Measurements from ENCODE around the gene CLEC4E.

CLEC4E gene

DNA sequence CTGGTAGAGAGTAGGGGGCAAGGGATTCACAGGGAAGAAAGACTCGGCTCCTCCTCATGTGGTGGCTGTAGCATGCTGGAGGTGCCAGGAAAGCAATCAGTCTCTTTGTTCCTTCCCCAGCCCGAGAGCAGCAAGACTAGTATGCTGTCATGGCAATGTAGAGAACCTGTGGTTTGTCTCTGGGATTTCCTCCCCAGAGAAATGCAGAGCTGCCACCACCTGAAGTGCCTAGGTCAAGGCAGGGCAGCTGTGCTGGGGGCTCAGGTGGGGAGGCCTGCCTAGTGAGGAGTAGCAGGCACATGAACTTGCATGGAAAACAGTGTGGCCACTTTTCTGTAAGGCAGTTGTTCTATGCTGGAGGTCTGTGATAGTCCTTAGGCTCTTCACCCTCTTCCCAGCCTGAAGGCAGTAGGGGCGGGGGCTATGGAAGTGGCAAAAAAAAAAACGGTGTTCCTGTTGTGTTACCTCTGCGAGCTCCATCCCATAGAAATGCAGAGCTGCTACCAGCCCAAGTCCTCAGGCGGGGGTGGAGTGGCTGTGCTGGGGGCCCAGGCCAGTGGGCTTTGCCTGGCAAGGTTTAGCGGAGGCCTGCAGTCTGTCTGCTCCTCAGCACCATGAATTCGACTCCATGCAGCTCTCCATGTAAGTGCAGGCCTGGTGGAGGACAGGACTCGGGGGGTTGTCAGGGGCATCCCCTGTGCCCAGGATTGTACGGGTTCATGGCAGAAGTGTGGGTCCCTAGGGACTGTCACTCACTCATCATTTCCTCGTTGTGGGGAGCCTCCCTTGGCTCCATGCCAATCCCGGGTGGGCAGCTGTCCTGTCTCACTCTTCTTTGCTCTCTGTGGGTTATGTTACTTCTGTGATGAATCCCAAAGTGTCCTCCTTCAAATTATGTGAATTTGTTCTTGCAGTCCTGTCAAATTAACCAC lies 31.5 kb downstream of the CLEC4E start:
- Histone ChIP-seq H3K27me3 (ENCODE audit: insufficient read depth, low read depth, severe bottlenecking) (no peaks in the 10 kb centered on the region), H3K4me3 (ENCODE audit: low read depth, low read length) (no peak overlapping the region), H3K36me3 (no peaks in the 10 kb centered on the region), H3K9me3 (ENCODE audit: severe bottlenecking) (no peaks in the 10 kb centered on the region), H3K27ac (no peak overlapping the region)
- TF ChIP-seq, protein P1, sequence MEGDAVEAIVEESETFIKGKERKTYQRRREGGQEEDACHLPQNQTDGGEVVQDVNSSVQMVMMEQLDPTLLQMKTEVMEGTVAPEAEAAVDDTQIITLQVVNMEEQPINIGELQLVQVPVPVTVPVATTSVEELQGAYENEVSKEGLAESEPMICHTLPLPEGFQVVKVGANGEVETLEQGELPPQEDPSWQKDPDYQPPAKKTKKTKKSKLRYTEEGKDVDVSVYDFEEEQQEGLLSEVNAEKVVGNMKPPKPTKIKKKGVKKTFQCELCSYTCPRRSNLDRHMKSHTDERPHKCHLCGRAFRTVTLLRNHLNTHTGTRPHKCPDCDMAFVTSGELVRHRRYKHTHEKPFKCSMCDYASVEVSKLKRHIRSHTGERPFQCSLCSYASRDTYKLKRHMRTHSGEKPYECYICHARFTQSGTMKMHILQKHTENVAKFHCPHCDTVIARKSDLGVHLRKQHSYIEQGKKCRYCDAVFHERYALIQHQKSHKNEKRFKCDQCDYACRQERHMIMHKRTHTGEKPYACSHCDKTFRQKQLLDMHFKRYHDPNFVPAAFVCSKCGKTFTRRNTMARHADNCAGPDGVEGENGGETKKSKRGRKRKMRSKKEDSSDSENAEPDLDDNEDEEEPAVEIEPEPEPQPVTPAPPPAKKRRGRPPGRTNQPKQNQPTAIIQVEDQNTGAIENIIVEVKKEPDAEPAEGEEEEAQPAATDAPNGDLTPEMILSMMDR (IDR thresholded peaks at IDR 0.05; ENCODE audit: low read depth, low read length), result no peak
- DNase-seq, result no peak

DNA sequence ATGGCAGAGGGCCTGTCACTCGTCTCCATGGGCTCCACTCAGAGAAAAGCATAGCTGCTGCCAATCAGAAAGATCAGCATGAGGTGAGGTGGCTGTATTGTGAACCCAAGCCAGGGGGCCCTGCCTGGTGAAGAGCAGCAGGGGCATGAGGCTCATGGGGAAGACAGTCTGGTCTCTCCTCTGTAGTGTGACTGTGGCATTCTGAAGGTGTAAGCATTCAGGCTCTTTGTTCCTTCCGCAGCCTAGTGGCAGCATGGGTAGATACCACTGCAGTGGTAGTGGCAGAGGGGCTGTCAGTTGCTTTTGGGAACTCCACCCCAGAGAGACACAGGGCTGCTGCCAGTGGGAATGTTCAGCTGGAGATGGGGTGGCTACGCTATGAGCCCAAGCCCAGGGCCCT lies 32.5 kb downstream of the CLEC4E start:
- H3K36me3 ChIP-seq, result no peaks in the 10 kb centered on the region
- TF ChIP-seq, protein P1 (IDR thresholded peaks at IDR 0.05; ENCODE audit: low read depth, low read length), result no peak
- DNase-seq, result no peak
- no peak overlapping the region for H3K4me3 ChIP-seq (ENCODE audit: low read depth, low read length)
- no peaks in the 10 kb centered on the region for H3K9me3 ChIP-seq (ENCODE audit: severe bottlenecking)
- H3K27ac ChIP-seq, result no peak overlapping the region
- H3K27me3 ChIP-seq (ENCODE audit: insufficient read depth, low read depth, severe bottlenecking), result no peaks in the 10 kb centered on the region

DNA sequence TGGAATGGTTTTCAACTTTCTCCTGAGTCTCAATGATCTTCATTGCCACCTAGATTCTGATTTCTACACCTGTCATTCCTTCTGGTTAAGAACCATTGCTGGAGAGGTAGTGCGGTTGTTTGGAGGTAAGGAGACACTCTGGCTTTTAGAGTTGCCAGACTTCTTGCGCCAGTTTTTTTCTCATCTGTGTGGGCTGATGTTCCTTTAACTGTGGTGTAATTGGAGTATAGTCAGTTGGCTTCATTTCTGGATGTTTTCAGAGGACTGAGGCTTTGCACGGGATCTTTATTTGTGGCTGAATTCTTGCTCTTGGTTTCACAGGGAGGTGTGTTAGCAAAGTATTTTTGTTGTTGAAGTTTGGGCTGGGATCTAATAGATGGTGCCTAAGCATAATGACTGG lies 33.1 kb downstream of the CLEC4E start:
- Histone ChIP-seq H3K27me3 (ENCODE audit: insufficient read depth, low read depth, severe bottlenecking) (no peaks in the 10 kb centered on the region), H3K4me3 (ENCODE audit: low read depth, low read length) (no peak overlapping the region), H3K36me3 (no peaks in the 10 kb centered on the region), H3K27ac (no peak overlapping the region), H3K9me3 (ENCODE audit: severe bottlenecking) (no peaks in the 10 kb centered on the region)
- no peak for DNase-seq
- TF ChIP-seq, protein P1 (IDR thresholded peaks at IDR 0.05; ENCODE audit: low read depth, low read length), result no peak

DNA sequence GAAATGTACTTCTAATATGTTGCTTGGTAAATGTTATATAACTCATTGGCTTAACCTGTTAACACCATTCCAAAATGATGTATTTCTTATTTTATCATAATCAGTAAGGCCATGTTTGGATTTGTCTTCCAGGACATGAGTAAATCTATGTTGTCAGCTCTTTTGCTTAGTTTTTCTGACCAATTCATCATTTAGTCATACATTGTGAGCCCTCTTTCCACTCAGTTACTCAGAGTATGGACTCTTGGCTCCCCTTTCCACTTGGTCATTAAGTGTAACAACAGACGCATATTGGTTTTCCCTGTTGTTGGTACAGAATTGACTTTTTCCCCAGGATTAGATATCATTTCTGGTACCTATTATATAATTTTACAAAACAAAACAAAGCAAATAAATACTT lies 36.4 kb downstream of the CLEC4E start:
- DNase-seq, result no peak
- no peak overlapping the region for H3K4me3 ChIP-seq (ENCODE audit: low read depth, low read length)
- TF ChIP-seq, protein P1 (IDR thresholded peaks at IDR 0.05; ENCODE audit: low read depth, low read length), result no peak
- no peaks in the 10 kb centered on the region for H3K9me3 ChIP-seq (ENCODE audit: severe bottlenecking)
- no peak overlapping the region for H3K27ac ChIP-seq
- no peaks in the 10 kb centered on the region for H3K27me3 ChIP-seq (ENCODE audit: insufficient read depth, low read depth, severe bottlenecking)
- H3K36me3 ChIP-seq, result no peaks in the 10 kb centered on the region

DNA sequence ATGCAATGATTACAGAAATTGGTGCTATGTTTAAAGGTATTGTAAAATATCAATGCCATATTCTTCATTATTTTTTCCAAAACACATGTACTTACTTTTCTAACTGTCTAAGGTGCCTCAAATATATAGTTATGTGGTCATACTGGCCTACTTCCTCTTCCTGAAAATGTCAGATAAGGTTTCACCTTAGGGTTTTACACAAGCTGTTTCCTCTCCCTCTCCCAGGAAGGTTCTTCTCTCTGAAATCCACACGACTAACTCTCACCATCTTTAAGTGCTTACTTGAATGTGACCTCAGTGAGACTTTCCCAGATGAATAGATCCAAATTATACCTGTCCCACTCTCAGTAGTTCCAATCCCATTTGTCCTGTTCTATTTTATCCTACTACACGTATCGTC lies 39.0 kb downstream of the CLEC4E start:
- TF ChIP-seq, protein P1 (IDR thresholded peaks at IDR 0.05; ENCODE audit: low read depth, low read length), result no peak
- Histone ChIP-seq H3K4me3 (ENCODE audit: low read depth, low read length) (no peak overlapping the region), H3K9me3 (ENCODE audit: severe bottlenecking) (no peaks in the 10 kb centered on the region), H3K36me3 (no peaks in the 10 kb centered on the region), H3K27ac (no peak overlapping the region), H3K27me3 (ENCODE audit: insufficient read depth, low read depth, severe bottlenecking) (no peaks in the 10 kb centered on the region)
- no peak for DNase-seq

All from WERI-Rb-1 (cell line).